ENCODE results near the gene PCDHGB7.
A peak's percentile ranks its signal among the peaks of the same experiment; 100 is the strongest.
"Not testable (repeated sequence)": the region's sequence is repeated elsewhere in the genome, so short reads cannot be mapped to it uniquely, and the experiment has no call there.

DNA sequence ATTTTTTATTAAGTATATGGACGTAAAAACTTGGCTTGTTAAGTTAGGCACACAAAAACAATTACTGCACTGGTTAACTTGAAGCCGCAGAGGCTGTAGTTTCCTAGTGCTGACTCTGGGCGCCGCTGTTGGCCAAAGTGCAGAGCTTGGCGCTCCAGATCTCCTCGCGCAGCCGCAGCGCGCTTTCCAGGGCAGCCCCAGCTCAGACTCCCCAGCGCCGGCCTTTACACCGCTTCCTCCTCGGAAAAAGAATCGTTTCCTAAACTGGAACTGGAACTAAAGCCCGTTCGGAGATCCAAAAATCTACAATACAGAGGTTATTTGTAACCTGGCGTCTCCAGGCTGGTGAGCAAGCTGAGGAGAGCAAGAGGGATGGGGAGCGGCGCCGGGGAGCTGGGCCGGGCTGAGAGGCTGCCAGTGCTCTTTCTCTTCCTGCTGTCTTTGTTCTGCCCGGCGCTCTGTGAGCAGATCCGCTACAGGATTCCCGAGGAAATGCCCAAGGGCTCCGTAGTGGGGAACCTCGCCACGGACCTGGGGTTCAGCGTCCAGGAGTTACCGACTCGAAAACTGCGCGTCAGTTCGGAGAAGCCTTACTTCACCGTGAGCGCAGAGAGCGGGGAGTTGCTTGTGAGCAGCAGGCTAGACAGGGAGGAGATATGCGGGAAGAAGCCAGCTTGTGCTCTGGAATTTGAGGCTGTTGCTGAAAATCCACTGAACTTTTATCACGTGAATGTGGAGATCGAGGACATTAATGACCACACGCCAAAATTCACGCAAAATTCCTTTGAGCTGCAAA lies 19.5 kb upstream of the PCDHGB7 start, which contains the start of gene PCDHGB5:
- not testable (repeated sequence) for TF ChIP-seq POLR2A, POLR2AphosphoS5 (IDR thresholded peaks at IDR 0.05)
- TF ChIP-seq, protein P1, sequence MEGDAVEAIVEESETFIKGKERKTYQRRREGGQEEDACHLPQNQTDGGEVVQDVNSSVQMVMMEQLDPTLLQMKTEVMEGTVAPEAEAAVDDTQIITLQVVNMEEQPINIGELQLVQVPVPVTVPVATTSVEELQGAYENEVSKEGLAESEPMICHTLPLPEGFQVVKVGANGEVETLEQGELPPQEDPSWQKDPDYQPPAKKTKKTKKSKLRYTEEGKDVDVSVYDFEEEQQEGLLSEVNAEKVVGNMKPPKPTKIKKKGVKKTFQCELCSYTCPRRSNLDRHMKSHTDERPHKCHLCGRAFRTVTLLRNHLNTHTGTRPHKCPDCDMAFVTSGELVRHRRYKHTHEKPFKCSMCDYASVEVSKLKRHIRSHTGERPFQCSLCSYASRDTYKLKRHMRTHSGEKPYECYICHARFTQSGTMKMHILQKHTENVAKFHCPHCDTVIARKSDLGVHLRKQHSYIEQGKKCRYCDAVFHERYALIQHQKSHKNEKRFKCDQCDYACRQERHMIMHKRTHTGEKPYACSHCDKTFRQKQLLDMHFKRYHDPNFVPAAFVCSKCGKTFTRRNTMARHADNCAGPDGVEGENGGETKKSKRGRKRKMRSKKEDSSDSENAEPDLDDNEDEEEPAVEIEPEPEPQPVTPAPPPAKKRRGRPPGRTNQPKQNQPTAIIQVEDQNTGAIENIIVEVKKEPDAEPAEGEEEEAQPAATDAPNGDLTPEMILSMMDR (IDR thresholded peaks at IDR 0.05) = peak; percentile 30 to 44 (median 40)

Measured in transverse colon (tissue), 4 donors.